Glutamatergic neuron (in vitro differentiated cells): ENCODE results near the gene ATP8A2. TPM values are rescaled to one million over a fixed set of nuclear protein-coding genes. Genes with fewer than 3 reads are reported as not detected.
A peak's percentile ranks its signal among the peaks of the same experiment; 100 is the strongest.

ENCODE experiments used
- DNase-seq: peaks from one replicate; pipeline ENCODE4 v3.0.0; 2022
- H3K27ac Mint-ChIP-seq: one replicate; pipeline ENCODE4 v1.8.0; 2020; ENCODE audit warnings: mild to moderate bottlenecking, mixed read lengths, inconsistent platforms; ENCODE audit not compliant: unreplicated experiment
- H3K27me3 Mint-ChIP-seq: one replicate; pipeline ENCODE4 v1.8.0; 2020; ENCODE audit warnings: mild to moderate bottlenecking, moderate library complexity, mixed read lengths, inconsistent platforms; ENCODE audit not compliant: unreplicated experiment
- H3K36me3 Mint-ChIP-seq: one replicate; pipeline ENCODE4 v1.8.0; 2020; ENCODE audit warnings: mild to moderate bottlenecking, mixed read lengths, inconsistent platforms; ENCODE audit not compliant: unreplicated experiment
- H3K4me1 Mint-ChIP-seq: one replicate; pipeline ENCODE4 v1.8.0; 2020; ENCODE audit warnings: mild to moderate bottlenecking, low read depth, mixed read lengths, inconsistent platforms; ENCODE audit not compliant: unreplicated experiment
- H3K4me3 Mint-ChIP-seq: one replicate; pipeline ENCODE4 v1.8.0; 2020; ENCODE audit warnings: mild to moderate bottlenecking, mixed read lengths, inconsistent platforms; ENCODE audit not compliant: unreplicated experiment
- H3K9me3 Mint-ChIP-seq: one replicate; pipeline ENCODE4 v1.8.0; 2020; ENCODE audit warnings: mild to moderate bottlenecking, moderate library complexity, mixed read lengths, inconsistent platforms; ENCODE audit not compliant: unreplicated experiment
- total RNA-seq: library from RNA; stranded (reverse); fragmentation: NEBNext Ultra II Directional; extraction: Animal tissue kit (Norgen Biotek cat#: 25700); gene quantifications from one replicate; pipeline ENCODE4 v1.2.1, GENCODE V29; 2021; ENCODE audit not compliant: unreplicated experiment
- TF ChIP-seq, protein P1 (sequence below): fragments of 200-600 bp; sonication (generic); IDR thresholded peaks from one replicate; pipeline ENCODE4 v1.5.0; 2021; ENCODE audit not compliant: partially characterized antibody, unreplicated experiment

ATP8A2 gene
- total RNA-seq, 1 donor from 2014 or later, result 70.1 TPM

DNA sequence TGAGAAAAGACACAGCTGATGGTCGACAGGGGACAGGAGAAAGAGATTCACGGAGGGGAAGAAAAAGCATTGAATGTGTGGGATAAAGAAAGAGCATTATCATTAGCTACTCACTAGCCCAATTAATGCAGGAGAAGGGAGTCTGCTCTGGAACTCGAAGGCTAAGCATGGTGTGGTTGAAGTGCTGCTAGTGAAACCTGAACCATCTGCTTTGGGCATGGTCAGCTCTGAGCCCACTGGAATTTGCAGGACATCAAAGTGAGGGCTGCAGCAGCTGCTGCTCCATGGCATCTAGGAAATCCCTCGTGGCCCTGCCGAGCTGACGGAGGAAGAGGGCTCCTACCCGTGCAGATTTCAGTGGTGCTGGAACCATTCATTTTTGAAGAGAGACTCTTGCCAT lies 320.3 kb downstream of the ATP8A2 start:
- peak; percentile 46 for DNase-seq
- Mint-ChIP-seq H3K27me3 (peaks cover 11% of the 10 kb centered on the region), H3K4me3 (peak overlapping the region; percentile 53), H3K36me3 (peaks cover 7% of the 10 kb centered on the region), H3K4me1 (peaks cover 38% of the 10 kb centered on the region), H3K9me3 (peaks cover 2% of the 10 kb centered on the region), H3K27ac (peak overlapping the region; percentile 78)
- TF ChIP-seq, protein P1, sequence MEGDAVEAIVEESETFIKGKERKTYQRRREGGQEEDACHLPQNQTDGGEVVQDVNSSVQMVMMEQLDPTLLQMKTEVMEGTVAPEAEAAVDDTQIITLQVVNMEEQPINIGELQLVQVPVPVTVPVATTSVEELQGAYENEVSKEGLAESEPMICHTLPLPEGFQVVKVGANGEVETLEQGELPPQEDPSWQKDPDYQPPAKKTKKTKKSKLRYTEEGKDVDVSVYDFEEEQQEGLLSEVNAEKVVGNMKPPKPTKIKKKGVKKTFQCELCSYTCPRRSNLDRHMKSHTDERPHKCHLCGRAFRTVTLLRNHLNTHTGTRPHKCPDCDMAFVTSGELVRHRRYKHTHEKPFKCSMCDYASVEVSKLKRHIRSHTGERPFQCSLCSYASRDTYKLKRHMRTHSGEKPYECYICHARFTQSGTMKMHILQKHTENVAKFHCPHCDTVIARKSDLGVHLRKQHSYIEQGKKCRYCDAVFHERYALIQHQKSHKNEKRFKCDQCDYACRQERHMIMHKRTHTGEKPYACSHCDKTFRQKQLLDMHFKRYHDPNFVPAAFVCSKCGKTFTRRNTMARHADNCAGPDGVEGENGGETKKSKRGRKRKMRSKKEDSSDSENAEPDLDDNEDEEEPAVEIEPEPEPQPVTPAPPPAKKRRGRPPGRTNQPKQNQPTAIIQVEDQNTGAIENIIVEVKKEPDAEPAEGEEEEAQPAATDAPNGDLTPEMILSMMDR, result no peak

DNA sequence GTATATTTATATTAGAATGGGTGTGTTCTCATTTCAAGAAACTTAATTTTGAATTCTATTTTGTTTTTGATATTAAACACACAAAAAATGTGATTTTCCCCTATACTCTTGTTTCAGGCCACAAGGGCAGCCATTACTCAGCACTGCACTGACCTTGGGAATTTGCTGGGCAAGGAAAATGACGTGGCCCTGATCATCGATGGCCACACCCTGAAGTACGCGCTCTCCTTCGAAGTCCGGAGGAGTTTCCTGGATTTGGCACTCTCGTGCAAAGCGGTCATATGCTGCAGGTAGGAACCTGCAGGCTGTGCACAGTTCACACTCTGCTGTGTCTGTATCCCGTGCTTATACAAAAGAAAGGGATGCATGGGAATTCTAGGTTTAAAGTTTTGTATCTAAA lies 327.3 kb downstream of the ATP8A2 start:
- Mint-ChIP-seq H3K4me1 (peaks cover 2% of the 10 kb centered on the region), H3K4me3 (no peak overlapping the region), H3K27me3 (no peaks in the 10 kb centered on the region), H3K27ac (no peak overlapping the region), H3K36me3 (peaks cover 7% of the 10 kb centered on the region), H3K9me3 (no peaks in the 10 kb centered on the region)
- DNase-seq, result no peak
- TF ChIP-seq, protein P1, result no peak

DNA sequence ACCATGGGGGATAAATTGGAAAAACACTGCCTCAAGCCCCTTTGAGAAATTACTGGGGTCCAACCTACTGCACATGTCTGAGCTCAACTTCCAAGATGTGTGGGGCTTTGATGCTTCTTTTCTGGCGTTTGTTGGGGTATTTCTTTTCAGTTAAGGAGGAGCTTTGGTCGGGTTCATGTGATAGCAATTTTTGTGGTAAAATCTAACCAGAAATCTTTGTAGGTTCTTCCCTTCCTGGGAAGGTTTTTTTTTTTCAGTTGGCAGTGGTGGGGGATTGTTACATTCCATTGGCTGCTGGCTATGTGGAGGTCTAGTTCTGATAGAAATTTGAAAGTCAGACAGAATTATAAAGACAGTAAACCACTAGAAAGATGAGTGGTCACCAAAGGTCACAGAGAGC lies 327.8 kb downstream of the ATP8A2 start:
- TF ChIP-seq, protein P1, result no peak
- no peak for DNase-seq
- Mint-ChIP-seq H3K4me1 (peaks cover 2% of the 10 kb centered on the region), H3K4me3 (no peak overlapping the region), H3K9me3 (no peaks in the 10 kb centered on the region), H3K27me3 (no peaks in the 10 kb centered on the region), H3K27ac (no peak overlapping the region), H3K36me3 (peaks cover 7% of the 10 kb centered on the region)

DNA sequence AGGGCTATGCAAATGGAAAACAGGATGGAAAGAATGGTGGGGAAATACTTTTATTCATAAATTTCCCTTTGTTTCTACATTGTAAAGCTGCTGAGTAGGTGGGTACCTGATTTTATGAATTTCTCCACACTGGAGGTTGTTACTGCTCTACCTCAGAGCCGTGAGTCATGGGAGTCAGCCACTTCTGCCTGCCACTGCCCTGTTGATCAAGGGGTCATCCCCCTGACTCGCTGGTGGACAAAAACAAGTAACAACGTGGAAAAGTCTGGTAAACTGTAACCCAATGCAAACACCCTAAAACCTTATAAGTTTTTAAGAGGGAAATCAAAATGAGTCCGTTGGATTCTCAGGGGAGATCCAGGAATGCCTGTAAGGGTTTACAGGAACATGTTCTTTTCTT lies 329.5 kb downstream of the ATP8A2 start:
- no peaks in the 10 kb centered on the region for H3K9me3 Mint-ChIP-seq
- TF ChIP-seq, protein P1, result no peak
- H3K36me3 Mint-ChIP-seq, result no peaks in the 10 kb centered on the region
- no peak overlapping the region for H3K4me3 Mint-ChIP-seq
- no peak overlapping the region for H3K27ac Mint-ChIP-seq
- peaks cover 2% of the 10 kb centered on the region for H3K4me1 Mint-ChIP-seq
- no peak for DNase-seq
- H3K27me3 Mint-ChIP-seq, result no peaks in the 10 kb centered on the region

DNA sequence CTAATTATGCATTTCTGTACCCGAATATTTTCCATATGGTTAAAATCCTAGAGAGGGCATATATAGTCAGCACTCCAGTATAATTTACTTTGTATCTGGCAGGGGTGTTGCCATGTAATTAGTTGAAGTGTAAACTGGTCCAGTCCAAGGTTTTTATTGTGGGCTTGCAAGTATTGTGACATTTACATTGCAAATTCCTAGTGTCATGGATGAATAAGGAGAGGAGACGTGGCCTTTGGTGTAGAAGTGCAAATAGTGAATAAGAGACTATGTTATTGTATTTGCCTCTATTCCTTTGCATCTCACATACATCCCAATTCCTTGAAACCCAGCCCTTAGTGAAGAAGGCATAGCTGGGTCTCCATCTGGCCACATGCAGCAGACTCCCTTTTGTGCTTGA lies 330.6 kb downstream of the ATP8A2 start:
- H3K27ac Mint-ChIP-seq, result no peak overlapping the region
- no peaks in the 10 kb centered on the region for H3K27me3 Mint-ChIP-seq
- no peaks in the 10 kb centered on the region for H3K9me3 Mint-ChIP-seq
- DNase-seq, result no peak
- H3K4me1 Mint-ChIP-seq, result peaks cover 2% of the 10 kb centered on the region
- H3K36me3 Mint-ChIP-seq, result no peaks in the 10 kb centered on the region
- no peak overlapping the region for H3K4me3 Mint-ChIP-seq
- TF ChIP-seq, protein P1, result no peak
